ENCODE results near the gene ETNK1.
"Not testable (repeated sequence)": the region's sequence is repeated elsewhere in the genome, so short reads cannot be mapped to it uniquely, and the experiment has no call there.

ETNK1 gene

DNA sequence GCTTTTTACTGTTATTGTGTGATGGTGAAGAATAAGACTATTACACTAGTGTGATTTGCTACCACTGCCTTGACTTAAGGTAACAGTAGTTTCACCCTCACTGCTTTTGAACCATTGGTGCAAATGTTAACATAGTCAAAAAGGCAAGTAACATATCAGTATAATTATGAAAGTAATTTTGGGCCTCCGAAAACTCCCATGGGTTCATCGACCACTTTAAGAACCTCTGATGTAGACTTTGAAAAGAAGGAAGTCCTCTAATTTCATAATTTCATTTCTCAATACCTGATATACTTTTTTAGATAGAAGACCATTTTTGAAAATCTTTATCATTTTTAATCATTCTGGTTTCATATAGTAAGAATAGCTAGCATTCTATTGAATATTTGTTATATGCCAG is 57.7 kb downstream of the ETNK1 start:
- Histone ChIP-seq H3K9ac (ENCODE audit: low read length in 5 of 5) (no peak overlapping the region), H3K27me3 (ENCODE audit: control insufficient read depth in 5 of 5, insufficient read depth in 4 of 5, low read length in 5 of 5) (no peaks in the 10 kb centered on the region), H3K4me3 (ENCODE audit: low read depth in 1 of 5, low read length in 5 of 5) (no peak overlapping the region), H3K27ac (ENCODE audit: low read depth, low read length) (no peak overlapping the region), H3K4me1 (ENCODE audit: control insufficient read depth in 5 of 5, insufficient read depth in 5 of 5, low read length in 5 of 5) (peaks cover 0 to 8% (median 3%) of the 10 kb centered on the region in 5 donors), H3K36me3 (ENCODE audit: control insufficient read depth in 5 of 5, insufficient read depth in 5 of 5, low read length in 5 of 5) (peaks cover 10 to 20% (median 16%) of the 10 kb centered on the region in 5 donors), H3K9me3 (ENCODE audit: control insufficient read depth in 5 of 5, low read length in 5 of 5) (no peaks in the 10 kb centered on the region)

DNA sequence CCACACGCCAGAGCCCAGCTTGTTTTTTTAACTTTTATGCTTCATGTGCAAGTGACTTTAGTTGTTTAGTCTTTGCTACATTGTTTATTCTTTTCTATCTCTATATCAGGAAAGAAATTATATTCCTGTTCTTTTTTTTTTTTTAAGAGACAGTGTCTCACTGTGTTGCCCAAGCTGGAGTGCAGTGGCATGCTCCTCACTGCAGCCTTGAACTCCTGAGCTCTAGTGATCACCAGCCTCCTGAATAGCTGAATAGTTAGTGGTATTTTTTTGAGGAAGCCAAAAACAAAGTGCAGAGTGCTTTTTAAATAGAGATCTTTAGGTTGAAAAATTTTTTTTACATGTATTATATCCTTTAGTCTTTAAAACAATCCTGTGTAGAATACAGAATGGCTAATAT is 58.2 kb downstream of the ETNK1 start:
- Histone ChIP-seq H3K27ac (ENCODE audit: low read depth, low read length) (no peak overlapping the region), H3K4me1 (ENCODE audit: control insufficient read depth in 5 of 5, insufficient read depth in 5 of 5, low read length in 5 of 5) (peaks cover 0 to 8% (median 3%) of the 10 kb centered on the region in 5 donors), H3K9me3 (ENCODE audit: control insufficient read depth in 5 of 5, low read length in 5 of 5) (no peaks in the 10 kb centered on the region), H3K4me3 (ENCODE audit: low read depth in 1 of 5, low read length in 5 of 5) (no peak overlapping the region), H3K27me3 (ENCODE audit: control insufficient read depth in 5 of 5, insufficient read depth in 4 of 5, low read length in 5 of 5) (no peaks in the 10 kb centered on the region), H3K9ac (ENCODE audit: low read length in 5 of 5) (no peak overlapping the region), H3K36me3 (ENCODE audit: control insufficient read depth in 5 of 5, insufficient read depth in 5 of 5, low read length in 5 of 5) (peaks cover 10 to 19% (median 16%) of the 10 kb centered on the region in 5 donors)

DNA sequence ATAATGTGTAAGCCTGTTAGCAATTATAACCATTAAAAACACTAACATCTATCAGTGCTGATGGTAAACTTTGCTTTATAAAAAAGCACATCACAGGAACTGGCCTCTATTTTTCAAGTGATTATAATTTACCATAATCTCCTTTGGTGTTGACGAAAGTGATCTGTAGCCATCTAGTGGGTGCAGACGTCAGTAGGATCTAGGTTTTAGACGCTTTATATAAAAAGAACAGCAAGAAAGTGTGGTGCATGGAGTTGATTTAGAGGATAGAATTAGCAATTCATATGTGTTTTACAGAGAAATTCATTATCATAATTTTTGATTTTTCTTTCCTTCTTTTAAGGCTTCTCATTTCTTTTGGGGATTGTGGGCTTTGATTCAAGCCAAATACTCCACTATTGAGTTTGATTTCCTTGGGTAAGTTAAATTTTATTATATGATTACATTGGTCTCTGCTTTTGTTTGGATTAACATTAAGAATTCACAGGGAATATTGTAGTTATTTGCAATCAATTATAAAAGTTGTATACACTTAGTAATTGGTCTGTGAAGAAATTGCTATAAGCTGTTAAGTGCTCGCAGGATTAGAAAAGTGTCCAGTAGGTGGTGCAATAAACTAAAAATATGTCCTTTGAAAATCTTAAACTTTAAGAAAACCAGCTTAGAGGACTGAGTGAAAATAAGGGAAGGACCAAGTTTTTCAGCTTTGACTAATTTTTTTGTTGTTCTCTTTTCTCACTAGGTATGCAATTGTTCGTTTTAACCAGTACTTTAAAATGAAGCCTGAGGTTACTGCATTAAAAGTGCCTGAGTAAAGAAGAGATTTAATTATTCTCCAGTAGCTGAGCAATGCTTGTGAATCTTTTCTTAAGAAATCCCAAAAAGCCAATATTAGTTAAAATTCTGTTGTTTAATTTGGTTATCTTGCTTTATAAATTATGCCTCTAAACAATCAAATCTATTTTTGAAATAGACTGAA is 59.5 kb downstream of the ETNK1 start:
- peaks cover 1 to 11% (median 7%) of the 10 kb centered on the region in 5 donors for H3K36me3 ChIP-seq (ENCODE audit: control insufficient read depth in 5 of 5, insufficient read depth in 5 of 5, low read length in 5 of 5)
- H3K4me1 ChIP-seq (ENCODE audit: control insufficient read depth in 5 of 5, insufficient read depth in 5 of 5, low read length in 5 of 5) = peaks cover 0 to 8% (median 3%) of the 10 kb centered on the region in 5 donors
- H3K27ac ChIP-seq (ENCODE audit: low read depth, low read length) = no peak overlapping the region
- H3K27me3 ChIP-seq (ENCODE audit: control insufficient read depth in 5 of 5, insufficient read depth in 4 of 5, low read length in 5 of 5) = no peaks in the 10 kb centered on the region
- no peak overlapping the region for H3K4me3 ChIP-seq (ENCODE audit: low read depth in 1 of 5, low read length in 5 of 5)
- H3K9ac ChIP-seq (ENCODE audit: low read length in 5 of 5) = no peak overlapping the region
- H3K9me3 ChIP-seq (ENCODE audit: control insufficient read depth in 5 of 5, low read length in 5 of 5) = no peaks in the 10 kb centered on the region

DNA sequence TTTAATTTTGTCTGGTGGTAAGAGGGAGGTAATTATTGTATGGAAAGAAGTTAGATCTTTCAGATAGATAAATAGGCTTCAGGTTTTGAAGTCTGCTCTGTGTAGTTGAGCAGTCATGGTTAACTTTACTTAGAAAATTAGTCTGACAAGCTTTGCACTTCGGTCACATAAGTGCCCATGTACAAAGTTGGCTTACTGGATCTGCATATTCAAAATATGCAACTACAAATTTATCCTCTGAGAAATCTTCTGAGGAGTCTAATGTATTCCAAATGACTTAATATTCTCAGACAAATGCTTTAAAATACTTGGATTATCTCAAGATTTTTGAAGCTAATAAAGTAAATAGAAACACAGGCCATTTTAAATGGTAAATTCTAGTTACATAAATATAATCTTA is 61.2 kb downstream of the ETNK1 start:
- no peak overlapping the region for H3K27ac ChIP-seq (ENCODE audit: low read depth, low read length)
- H3K9me3 ChIP-seq (ENCODE audit: control insufficient read depth in 5 of 5, low read length in 5 of 5) = no peaks in the 10 kb centered on the region
- peaks cover 0 to 8% (median 3%) of the 10 kb centered on the region in 5 donors for H3K4me1 ChIP-seq (ENCODE audit: control insufficient read depth in 5 of 5, insufficient read depth in 5 of 5, low read length in 5 of 5)
- no peak overlapping the region for H3K4me3 ChIP-seq (ENCODE audit: low read depth in 1 of 5, low read length in 5 of 5)
- peaks cover 0 to 11% (median 0%) of the 10 kb centered on the region in 5 donors for H3K36me3 ChIP-seq (ENCODE audit: control insufficient read depth in 5 of 5, insufficient read depth in 5 of 5, low read length in 5 of 5)
- H3K9ac ChIP-seq (ENCODE audit: low read length in 5 of 5) = no peak overlapping the region
- no peaks in the 10 kb centered on the region for H3K27me3 ChIP-seq (ENCODE audit: control insufficient read depth in 5 of 5, insufficient read depth in 4 of 5, low read length in 5 of 5)

DNA sequence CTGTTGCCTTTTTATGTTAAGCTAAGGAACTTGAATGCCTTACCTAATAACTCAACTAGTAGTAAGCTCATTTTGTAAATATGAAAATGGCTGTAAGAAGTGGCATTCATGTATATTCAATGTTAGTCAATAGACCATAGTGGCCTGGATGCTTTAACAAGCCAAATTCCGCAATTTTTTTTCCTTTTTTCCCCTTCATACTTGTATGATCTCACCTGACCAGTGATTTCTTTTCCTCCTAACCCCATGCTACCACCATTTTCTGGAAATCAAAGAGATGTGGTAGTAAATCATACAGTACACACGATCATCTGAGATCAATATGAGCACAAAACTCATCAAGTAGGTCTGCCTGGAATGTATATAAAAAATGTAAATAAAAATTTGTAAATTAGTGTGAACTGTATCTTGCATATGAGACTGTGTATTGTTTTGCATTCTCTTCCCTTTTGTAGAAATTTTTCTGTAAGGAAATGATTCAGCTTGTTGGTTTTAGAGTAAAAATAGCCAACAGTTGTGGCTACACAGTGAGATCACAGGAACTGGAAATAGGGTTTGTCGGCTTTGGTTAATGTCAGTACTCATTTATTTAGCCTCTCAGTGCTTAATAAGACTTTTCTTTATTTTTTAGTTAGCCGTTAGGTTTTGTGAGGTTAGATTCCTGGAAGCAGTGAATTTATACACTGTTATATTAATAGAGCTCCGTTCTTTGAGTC is 62.5 kb downstream of the ETNK1 start:
- H3K4me3 ChIP-seq (ENCODE audit: low read depth in 1 of 5, low read length in 5 of 5) = no peak overlapping the region
- no peak overlapping the region for H3K9ac ChIP-seq (ENCODE audit: low read length in 5 of 5)
- peaks cover 0 to 11% (median 0%) of the 10 kb centered on the region in 5 donors for H3K36me3 ChIP-seq (ENCODE audit: control insufficient read depth in 5 of 5, insufficient read depth in 5 of 5, low read length in 5 of 5)
- no peaks in the 10 kb centered on the region for H3K27me3 ChIP-seq (ENCODE audit: control insufficient read depth in 5 of 5, insufficient read depth in 4 of 5, low read length in 5 of 5)
- H3K9me3 ChIP-seq (ENCODE audit: control insufficient read depth in 5 of 5, low read length in 5 of 5) = no peaks in the 10 kb centered on the region
- no peak overlapping the region for H3K27ac ChIP-seq (ENCODE audit: low read depth, low read length)
- peaks cover 0 to 8% (median 3%) of the 10 kb centered on the region in 5 donors for H3K4me1 ChIP-seq (ENCODE audit: control insufficient read depth in 5 of 5, insufficient read depth in 5 of 5, low read length in 5 of 5)

DNA sequence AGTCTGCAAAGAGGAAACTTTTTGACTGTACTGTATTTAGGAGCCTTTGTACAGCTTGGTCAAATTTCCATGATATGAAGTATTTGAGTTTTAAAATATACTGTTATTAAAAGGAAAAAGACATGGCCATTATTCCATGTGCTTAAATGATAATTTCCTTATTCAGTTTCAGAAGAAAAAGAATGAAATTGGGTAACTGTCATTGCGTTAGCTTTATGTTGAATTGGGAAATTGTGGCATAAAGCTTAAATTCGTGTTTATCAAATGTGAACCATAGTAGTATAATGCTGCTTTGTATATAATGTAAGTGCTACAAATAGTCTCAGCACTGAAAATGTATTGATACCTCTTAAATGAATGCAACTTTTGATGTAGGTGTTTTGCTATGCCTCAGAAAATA is 64.9 kb downstream of the ETNK1 start:
- Histone ChIP-seq H3K27ac (ENCODE audit: low read depth, low read length) (no peak overlapping the region), H3K4me3 (ENCODE audit: low read depth in 1 of 5, low read length in 5 of 5) (no peak overlapping the region), H3K36me3 (ENCODE audit: control insufficient read depth in 5 of 5, insufficient read depth in 5 of 5, low read length in 5 of 5) (peaks cover 0 to 9% (median 0%) of the 10 kb centered on the region in 5 donors), H3K4me1 (ENCODE audit: control insufficient read depth in 5 of 5, insufficient read depth in 5 of 5, low read length in 5 of 5) (peaks cover 0 to 8% (median 3%) of the 10 kb centered on the region in 5 donors), H3K27me3 (ENCODE audit: control insufficient read depth in 5 of 5, insufficient read depth in 4 of 5, low read length in 5 of 5) (no peaks in the 10 kb centered on the region), H3K9me3 (ENCODE audit: control insufficient read depth in 5 of 5, low read length in 5 of 5) (peaks cover 0 to 3% (median 0%) of the 10 kb centered on the region in 5 donors), H3K9ac (ENCODE audit: low read length in 5 of 5) (no peak overlapping the region)

DNA sequence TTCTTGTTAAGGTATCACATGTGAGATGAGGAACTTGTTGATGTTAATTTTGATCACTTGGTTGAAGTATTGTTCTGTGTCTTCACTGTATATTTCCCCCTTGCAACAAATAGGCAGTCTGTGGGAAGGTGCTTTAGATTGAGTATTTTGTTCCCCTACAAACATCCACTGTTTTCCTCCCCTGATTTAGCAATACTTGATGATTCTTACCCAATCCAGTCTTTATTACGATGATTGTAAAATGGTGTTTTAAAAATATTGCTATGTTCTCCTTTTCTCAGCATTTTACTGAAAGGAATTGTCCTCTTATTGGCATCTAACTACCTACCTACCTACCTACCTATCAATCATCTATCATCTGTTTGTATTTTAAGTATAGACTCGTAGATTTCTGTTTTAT is 66.3 kb downstream of the ETNK1 start:
- Histone ChIP-seq H3K4me1 (ENCODE audit: control insufficient read depth in 5 of 5, insufficient read depth in 5 of 5, low read length in 5 of 5) (peaks cover 0 to 8% (median 3%) of the 10 kb centered on the region in 5 donors), H3K27ac (ENCODE audit: low read depth, low read length) (no peak overlapping the region), H3K4me3 (ENCODE audit: low read depth in 1 of 5, low read length in 5 of 5) (no peak overlapping the region), H3K36me3 (ENCODE audit: control insufficient read depth in 5 of 5, insufficient read depth in 5 of 5, low read length in 5 of 5) (peaks cover 0 to under 1% (median 0%) of the 10 kb centered on the region in 5 donors), H3K9me3 (ENCODE audit: control insufficient read depth in 5 of 5, low read length in 5 of 5) (peaks cover 0 to 3% (median 0%) of the 10 kb centered on the region in 5 donors), H3K9ac (ENCODE audit: low read length in 5 of 5) (no peak overlapping the region), H3K27me3 (ENCODE audit: control insufficient read depth in 5 of 5, insufficient read depth in 4 of 5, low read length in 5 of 5) (no peaks in the 10 kb centered on the region)

DNA sequence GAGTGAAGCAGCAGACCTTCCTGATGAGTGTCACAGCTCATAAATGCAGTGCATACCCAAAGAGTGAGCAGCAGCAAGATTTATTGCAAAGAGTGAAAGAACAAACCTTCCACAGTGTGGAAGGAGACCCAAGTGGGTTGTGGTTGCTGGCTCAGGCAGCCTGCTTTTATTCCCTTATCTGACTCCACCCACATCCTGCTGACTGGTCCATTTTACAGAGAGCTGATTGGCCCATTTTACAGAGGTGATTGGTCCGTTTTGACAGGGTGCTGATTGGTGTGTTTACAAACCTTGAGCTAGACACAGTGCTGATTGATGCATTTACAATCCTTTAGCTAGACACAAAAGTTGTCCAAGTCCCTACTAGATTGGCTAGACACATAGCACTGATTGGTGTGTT is 67.5 kb downstream of the ETNK1 start:
- not testable (repeated sequence) for H3K4me3 ChIP-seq (ENCODE audit: low read depth in 1 of 5, low read length in 5 of 5); H3K9ac ChIP-seq (ENCODE audit: low read length in 5 of 5)

DNA sequence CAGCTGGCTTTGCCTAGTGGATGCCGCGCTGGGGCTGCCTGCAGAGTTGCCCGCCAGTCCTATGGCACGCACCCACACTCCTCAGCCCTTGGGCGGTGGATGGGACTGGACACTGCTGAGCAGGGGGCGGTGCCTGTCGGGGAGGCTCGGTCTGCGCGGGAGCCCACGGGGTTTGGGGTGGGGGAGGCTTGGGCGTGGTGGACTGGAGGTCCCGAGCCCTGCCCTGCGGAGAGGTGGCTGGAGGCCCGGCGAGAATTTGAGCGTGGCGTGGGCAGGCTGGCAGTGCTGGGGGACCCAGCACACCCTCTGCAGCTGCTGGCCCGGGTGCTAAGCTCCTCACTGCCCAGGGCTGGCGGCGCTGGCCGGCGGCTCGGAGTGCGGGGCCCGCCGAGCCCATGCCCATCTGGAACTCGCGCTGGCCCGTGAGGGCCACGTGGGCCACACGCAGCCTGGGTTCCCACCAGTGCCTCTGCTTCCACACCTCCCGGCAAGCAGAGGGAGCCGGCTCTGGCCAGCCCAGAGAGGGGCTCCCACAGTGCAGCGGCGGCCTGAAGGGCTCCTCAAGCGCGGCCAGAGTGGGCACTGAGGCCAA is 68.1 kb downstream of the ETNK1 start:
- Histone ChIP-seq H3K4me1 (ENCODE audit: control insufficient read depth in 5 of 5, insufficient read depth in 5 of 5, low read length in 5 of 5) (no peaks in the 10 kb centered on the region), H3K9me3 (ENCODE audit: control insufficient read depth in 5 of 5, low read length in 5 of 5) (peaks cover 0 to 3% (median 0%) of the 10 kb centered on the region in 5 donors), H3K27ac (ENCODE audit: low read depth, low read length) (no peak overlapping the region), H3K36me3 (ENCODE audit: control insufficient read depth in 5 of 5, insufficient read depth in 5 of 5, low read length in 5 of 5) (no peaks in the 10 kb centered on the region), H3K4me3 (ENCODE audit: low read depth in 1 of 5, low read length in 5 of 5) (no peak overlapping the region), H3K9ac (ENCODE audit: low read length in 5 of 5) (no peak overlapping the region), H3K27me3 (ENCODE audit: control insufficient read depth in 5 of 5, insufficient read depth in 4 of 5, low read length in 5 of 5) (no peaks in the 10 kb centered on the region)

More for the DNA sequence above, 67.5 kb downstream of the ETNK1 start:
- H3K27ac ChIP-seq (ENCODE audit: low read depth, low read length); H3K9me3 ChIP-seq (ENCODE audit: control insufficient read depth in 5 of 5, low read length in 5 of 5); H3K27me3 ChIP-seq (ENCODE audit: control insufficient read depth in 5 of 5, insufficient read depth in 4 of 5, low read length in 5 of 5); H3K4me1 ChIP-seq (ENCODE audit: control insufficient read depth in 5 of 5, insufficient read depth in 5 of 5, low read length in 5 of 5); H3K36me3 ChIP-seq (ENCODE audit: control insufficient read depth in 5 of 5, insufficient read depth in 5 of 5, low read length in 5 of 5): not testable (repeated sequence)
